Calu3 (cell line): Measurements from ENCODE around the gene MAP3K2. TPM values are rescaled to one million over a fixed set of nuclear protein-coding genes. Genes with fewer than 3 reads are reported as not detected.
A peak's percentile ranks its signal among the peaks of the same experiment; 100 is the strongest.

Experiments
- BruUV-seq: library from RNA; stranded (reverse); fragments of 400-500 nt; replicated peaks from 2 replicates; lab custom pipeline; 2021; lab: Mats Ljungman, UMichigan
- CTCF ChIA-PET: fragments of 300-600 bp; sonication (Branson Sonifier 250); formaldehyde crosslinking; loops from one replicate; lab custom pipeline; 2022; ENCODE audit warnings: antibody characterized with exemption; lab: Charles Lee
- DNase-seq: peaks from one replicate; pipeline ENCODE4 v3.0.0; 2022
- H3K27ac Mint-ChIP-seq: one replicate; pipeline ENCODE4 v1.8.0; 2022; ENCODE audit warnings: mixed read lengths; ENCODE audit not compliant: unreplicated experiment
- H3K27me3 Mint-ChIP-seq: one replicate; pipeline ENCODE4 v1.8.0; 2022; ENCODE audit warnings: mixed read lengths; ENCODE audit not compliant: unreplicated experiment
- H3K36me3 Mint-ChIP-seq: one replicate; pipeline ENCODE4 v1.8.0; 2022; ENCODE audit warnings: mild to moderate bottlenecking, moderate library complexity, mixed read lengths; ENCODE audit not compliant: insufficient read depth, unreplicated experiment
- H3K4me1 Mint-ChIP-seq: one replicate; pipeline ENCODE4 v1.8.0; 2022; ENCODE audit warnings: mild to moderate bottlenecking, low read depth, mixed read lengths; ENCODE audit not compliant: unreplicated experiment
- H3K4me3 Mint-ChIP-seq: one replicate; pipeline ENCODE4 v1.8.0; 2022; ENCODE audit warnings: mild to moderate bottlenecking, low read depth, moderate library complexity, mixed read lengths; ENCODE audit not compliant: unreplicated experiment
- H3K9me3 Mint-ChIP-seq: one replicate; pipeline ENCODE4 v1.8.0; 2022; ENCODE audit warnings: low read depth, mixed read lengths; ENCODE audit not compliant: unreplicated experiment
- intact Hi-C: fragments of 100-400 bp; cut with micrococcal nuclease; formaldehyde crosslinking; loops from one replicate; pipeline ENCODE4 v1.10.0; 2022; ENCODE audit not compliant: unreplicated experiment
- total RNA-seq: library from RNA; stranded (reverse); gene quantifications from 2 replicates; pipeline ENCODE4 v1.2.3, GENCODE V29; 2022
- TF ChIP-seq, protein P1 (sequence below): fragments of 200-600 bp; IDR thresholded peaks from one replicate; pipeline ENCODE4 v1.8.0; 2022; ENCODE audit warnings: antibody characterized with exemption; ENCODE audit not compliant: unreplicated experiment

Gene MAP3K2
- total RNA-seq, 1 experiment from 2014 or later: 60.9 TPM

DNA sequence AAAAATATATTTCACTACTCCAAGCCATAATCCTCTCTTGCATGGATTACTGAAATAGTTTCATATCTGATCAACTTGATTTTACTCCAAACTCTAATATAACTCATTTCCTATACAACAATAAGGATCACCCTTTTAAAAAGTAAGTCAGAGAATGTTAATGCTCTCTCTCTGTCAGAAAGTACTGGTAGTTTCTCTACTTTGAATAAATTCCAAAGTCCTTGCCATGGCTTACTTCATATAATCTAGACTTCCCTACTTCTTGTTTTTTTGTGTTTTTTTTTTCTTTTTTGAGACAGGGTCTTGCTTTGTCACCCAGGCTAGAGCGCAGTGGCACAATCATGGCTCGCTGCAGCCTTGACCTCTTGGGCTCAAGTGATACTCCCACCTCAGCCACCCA lies 36.2 kb downstream of the MAP3K2 start:
- intact Hi-C loops: no loop called here
- Mint-ChIP-seq H3K9me3 (no peaks in the 10 kb centered on the region), H3K27me3 (no peaks in the 10 kb centered on the region), H3K27ac (no peak overlapping the region), H3K4me3 (no peak overlapping the region), H3K36me3 (no peaks in the 10 kb centered on the region), H3K4me1 (peaks cover 17% of the 10 kb centered on the region)
- TF ChIP-seq, protein P1, sequence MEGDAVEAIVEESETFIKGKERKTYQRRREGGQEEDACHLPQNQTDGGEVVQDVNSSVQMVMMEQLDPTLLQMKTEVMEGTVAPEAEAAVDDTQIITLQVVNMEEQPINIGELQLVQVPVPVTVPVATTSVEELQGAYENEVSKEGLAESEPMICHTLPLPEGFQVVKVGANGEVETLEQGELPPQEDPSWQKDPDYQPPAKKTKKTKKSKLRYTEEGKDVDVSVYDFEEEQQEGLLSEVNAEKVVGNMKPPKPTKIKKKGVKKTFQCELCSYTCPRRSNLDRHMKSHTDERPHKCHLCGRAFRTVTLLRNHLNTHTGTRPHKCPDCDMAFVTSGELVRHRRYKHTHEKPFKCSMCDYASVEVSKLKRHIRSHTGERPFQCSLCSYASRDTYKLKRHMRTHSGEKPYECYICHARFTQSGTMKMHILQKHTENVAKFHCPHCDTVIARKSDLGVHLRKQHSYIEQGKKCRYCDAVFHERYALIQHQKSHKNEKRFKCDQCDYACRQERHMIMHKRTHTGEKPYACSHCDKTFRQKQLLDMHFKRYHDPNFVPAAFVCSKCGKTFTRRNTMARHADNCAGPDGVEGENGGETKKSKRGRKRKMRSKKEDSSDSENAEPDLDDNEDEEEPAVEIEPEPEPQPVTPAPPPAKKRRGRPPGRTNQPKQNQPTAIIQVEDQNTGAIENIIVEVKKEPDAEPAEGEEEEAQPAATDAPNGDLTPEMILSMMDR: no peak
- no TSS peak for BruUV-seq
- DNase-seq: no peak
- CTCF ChIA-PET: no interaction called here

DNA sequence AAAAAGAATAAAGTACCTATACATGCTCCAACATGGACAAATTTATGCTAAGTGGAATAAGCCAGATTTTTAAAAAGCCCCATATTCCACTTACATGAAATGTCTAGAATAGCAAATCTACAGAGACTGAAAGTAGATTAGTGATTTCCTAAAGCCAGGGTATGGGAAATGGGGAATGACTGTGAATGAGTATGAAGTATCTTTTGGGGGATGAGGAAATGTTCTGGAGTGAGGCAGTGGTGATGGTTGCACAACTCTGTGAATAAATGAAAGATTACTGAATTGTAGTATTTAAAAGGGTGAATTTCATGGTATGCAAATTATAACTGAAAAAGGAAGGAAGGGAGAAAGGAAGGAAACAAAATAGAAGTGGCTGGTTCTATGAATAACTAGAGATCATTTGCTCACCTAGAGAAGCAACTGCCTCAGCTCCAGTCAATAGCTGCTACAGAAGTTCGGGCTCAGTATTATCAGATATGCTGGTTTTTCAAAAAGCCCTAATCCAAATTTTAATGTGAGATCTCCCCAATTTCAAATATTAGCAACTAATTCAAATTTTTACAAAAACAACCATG lies 39.3 kb downstream of the MAP3K2 start:
- Mint-ChIP-seq H3K27ac (peak overlapping the region; percentile 13), H3K4me1 (peaks cover 9% of the 10 kb centered on the region), H3K36me3 (no peaks in the 10 kb centered on the region), H3K27me3 (no peaks in the 10 kb centered on the region), H3K4me3 (no peak overlapping the region), H3K9me3 (no peaks in the 10 kb centered on the region)
- intact Hi-C loops: no loop called here
- no peak for DNase-seq
- CTCF ChIA-PET: no interaction called here
- BruUV-seq: no TSS peak
- TF ChIP-seq, protein P1: no peak

DNA sequence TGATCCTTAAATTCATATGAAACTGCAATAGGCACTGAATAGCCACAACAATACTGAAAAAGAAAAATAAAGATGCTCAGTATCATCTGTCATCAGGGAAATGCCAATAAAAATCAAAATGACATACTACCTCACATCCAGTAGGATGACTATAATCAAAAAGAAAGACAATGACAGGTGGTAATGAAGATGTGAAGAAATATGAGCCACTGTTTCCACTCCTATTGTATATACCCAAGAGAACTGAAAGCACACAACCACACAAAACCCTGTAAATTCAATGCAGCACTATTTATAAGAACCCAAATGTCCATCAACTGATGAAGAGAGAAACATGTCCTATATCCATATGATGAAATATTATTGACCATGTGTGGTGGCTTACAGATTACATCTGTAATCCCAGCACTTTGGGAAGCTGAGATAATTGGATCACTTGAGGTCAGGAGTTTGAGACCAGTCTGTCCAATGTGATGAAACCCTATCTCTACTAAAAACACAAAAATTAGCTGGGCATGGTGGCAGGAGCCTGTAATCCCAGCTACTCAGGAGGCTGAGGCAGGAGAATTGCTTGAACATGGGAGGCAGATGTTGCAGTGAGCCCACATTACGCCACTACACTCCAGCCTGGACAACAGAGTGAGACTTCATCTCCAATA lies 39.9 kb downstream of the MAP3K2 start:
- intact Hi-C loops: no loop called here
- no peak for DNase-seq
- no peaks in the 10 kb centered on the region for H3K27me3 Mint-ChIP-seq
- TF ChIP-seq, protein P1: no peak
- CTCF ChIA-PET: no interaction called here
- H3K4me3 Mint-ChIP-seq: no peak overlapping the region
- peaks cover 9% of the 10 kb centered on the region for H3K4me1 Mint-ChIP-seq
- H3K27ac Mint-ChIP-seq: peak overlapping the region; percentile 13
- no TSS peak for BruUV-seq
- no peaks in the 10 kb centered on the region for H3K36me3 Mint-ChIP-seq
- H3K9me3 Mint-ChIP-seq: no peaks in the 10 kb centered on the region

DNA sequence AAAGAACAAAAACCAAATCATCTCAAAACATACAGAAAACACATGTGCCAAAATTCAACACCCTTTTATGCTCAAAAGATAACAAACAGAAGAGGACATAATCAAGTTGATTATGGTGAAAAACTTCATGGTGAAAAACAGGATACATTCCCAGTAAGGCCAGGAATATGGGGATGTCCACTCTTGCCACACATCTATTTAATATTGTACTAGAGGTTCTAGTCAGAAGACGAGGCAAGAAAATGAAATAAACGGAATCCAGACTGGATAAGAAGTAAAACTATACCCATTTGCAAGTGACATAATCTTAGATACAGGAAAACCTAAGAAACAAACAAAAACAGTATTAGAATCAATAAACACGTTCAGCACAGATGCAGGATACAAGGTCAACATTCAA lies 40.8 kb downstream of the MAP3K2 start:
- no peak for DNase-seq
- Mint-ChIP-seq H3K4me1 (peaks cover 9% of the 10 kb centered on the region), H3K9me3 (no peaks in the 10 kb centered on the region), H3K27ac (no peak overlapping the region), H3K4me3 (no peak overlapping the region), H3K36me3 (no peaks in the 10 kb centered on the region), H3K27me3 (no peaks in the 10 kb centered on the region)
- BruUV-seq: no TSS peak
- intact Hi-C loops: no loop called here
- TF ChIP-seq, protein P1: no peak
- CTCF ChIA-PET: no interaction called here
